ENCODE measurements around the gene PKIG. TPM values are rescaled to one million over a fixed set of nuclear protein-coding genes. Genes with fewer than 3 reads are reported as not detected.

The PKIG gene
- total and polyA plus RNA-seq, 2 of the 8 experiments (the other 6 are each of a cell fraction or from before 2014, with no cell fraction given): 26.7 to 34.3 TPM

GRCh38 chr20:44584162-44584561 lies 1.8 kb downstream of the PKIG start (continued):
- TF ChIP-seq, protein P1, sequence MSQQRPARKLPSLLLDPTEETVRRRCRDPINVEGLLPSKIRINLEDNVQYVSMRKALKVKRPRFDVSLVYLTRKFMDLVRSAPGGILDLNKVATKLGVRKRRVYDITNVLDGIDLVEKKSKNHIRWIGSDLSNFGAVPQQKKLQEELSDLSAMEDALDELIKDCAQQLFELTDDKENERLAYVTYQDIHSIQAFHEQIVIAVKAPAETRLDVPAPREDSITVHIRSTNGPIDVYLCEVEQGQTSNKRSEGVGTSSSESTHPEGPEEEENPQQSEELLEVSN (IDR thresholded peaks at IDR 0.05): no peak
- TF ChIP-seq NRF1 (IDR thresholded peaks at IDR 0.05; ENCODE audit: low read depth, low read length): no peak
- TF ChIP-seq USF2 (IDR thresholded peaks at IDR 0.05; ENCODE audit: low read length): no peak
